AG10803 (cell line): ENCODE results near the gene IRF2BP2.
A peak's percentile ranks its signal among the peaks of the same experiment; 100 is the strongest.

Experiments used
- DNase-seq: peaks from one replicate; pipeline ENCODE4 v3.0.0; 2010; ENCODE audit warnings: low read depth
- H3K4me3 ChIP-seq: 2 replicates; pipeline ENCODE4 v1.5.1; 2011; ENCODE audit warnings: mild to moderate bottlenecking, low read length, control low read depth
- TF ChIP-seq, protein P1 (sequence below): conservative IDR thresholded peaks from 2 replicates; pipeline ENCODE4 v1.5.1; 2011; ENCODE audit warnings: mild to moderate bottlenecking, low read length, control low read depth, inconsistent platforms

IRF2BP2 gene

DNA sequence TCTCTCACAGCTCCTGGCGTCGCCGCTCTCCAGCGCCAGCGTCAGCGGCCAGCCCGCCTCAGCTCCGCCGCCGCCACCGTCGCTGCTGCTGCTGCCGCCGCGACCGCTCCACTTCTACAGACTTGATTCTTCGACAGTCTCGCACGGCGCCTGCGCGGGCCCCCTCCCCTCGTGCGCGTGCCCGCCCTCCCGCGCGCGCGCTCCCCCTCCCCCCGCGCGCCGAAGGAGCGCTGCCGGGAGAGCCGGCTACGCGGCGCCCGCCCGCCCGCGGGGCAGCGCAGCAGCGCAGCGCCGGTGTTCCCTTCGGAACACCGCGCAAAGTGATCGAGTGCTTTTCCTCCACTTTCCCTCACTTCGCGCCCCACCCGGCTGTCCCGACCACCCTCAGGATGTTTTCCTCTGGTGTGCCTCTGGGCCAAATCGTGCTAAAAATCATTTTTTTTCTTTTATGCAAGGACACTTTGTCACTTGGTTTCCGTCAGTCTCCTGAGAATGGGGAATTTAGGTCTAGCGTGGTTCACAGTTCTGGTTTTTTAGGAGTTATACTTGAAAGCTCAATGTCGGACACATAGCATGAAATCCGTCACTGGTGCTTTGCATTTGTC is at the start of gene IRF2BP2:
Gene IRF2BP2 (minus strand): TSS at position 118 of the 605 bp plus-strand sequence. CDS start 684 bp downstream, outside the sequence.
- peak within 1 kb of the TSS; percentile 72 for H3K4me3 ChIP-seq
- DNase-seq: peak; percentile 86
- TF ChIP-seq, protein P1, sequence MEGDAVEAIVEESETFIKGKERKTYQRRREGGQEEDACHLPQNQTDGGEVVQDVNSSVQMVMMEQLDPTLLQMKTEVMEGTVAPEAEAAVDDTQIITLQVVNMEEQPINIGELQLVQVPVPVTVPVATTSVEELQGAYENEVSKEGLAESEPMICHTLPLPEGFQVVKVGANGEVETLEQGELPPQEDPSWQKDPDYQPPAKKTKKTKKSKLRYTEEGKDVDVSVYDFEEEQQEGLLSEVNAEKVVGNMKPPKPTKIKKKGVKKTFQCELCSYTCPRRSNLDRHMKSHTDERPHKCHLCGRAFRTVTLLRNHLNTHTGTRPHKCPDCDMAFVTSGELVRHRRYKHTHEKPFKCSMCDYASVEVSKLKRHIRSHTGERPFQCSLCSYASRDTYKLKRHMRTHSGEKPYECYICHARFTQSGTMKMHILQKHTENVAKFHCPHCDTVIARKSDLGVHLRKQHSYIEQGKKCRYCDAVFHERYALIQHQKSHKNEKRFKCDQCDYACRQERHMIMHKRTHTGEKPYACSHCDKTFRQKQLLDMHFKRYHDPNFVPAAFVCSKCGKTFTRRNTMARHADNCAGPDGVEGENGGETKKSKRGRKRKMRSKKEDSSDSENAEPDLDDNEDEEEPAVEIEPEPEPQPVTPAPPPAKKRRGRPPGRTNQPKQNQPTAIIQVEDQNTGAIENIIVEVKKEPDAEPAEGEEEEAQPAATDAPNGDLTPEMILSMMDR: no peak

DNA sequence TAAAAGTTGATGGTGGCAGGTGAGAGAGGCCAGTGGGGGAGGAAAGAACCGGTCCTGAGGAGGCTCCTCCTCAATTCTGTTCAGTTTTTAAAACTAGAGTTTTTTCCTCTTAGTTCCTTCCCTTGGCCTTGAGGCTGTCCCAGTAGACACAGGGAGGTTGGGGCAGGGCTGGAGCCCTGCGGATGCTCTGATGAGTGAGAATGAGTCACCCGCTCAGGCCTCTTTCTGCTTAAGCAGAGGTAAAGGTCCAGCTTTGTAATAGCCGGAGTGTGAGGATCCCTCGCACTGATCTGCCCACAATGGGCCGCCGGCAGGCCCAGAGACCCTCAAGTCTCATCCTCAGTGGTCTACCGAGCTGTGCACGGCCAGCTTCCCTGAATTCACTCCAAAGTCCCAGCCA is 49.6 kb upstream of the IRF2BP2 start:
- DNase-seq: peak; percentile 69
- TF ChIP-seq, protein P1: no peak
- H3K4me3 ChIP-seq: no peak overlapping the region

DNA sequence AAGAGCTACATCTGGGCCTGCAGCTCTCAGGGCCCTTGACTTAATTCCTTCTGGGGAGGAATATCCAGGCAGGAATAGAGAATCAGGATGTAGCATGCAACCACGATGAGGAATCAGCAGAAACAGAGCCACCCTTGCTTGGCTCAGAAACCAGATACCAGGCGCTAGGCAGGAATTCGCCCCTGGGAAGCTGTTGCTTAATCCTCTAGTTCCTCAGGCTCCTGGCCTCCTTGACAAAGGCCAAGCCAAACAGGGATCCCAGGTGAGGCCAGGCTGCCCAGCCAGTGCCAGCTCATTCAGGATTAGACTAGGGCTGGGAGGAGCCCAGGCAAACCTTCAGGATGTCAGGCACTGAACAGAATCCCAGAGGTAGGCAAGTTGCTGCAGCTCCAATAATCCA is 48.2 kb upstream of the IRF2BP2 start:
- peak; percentile 81 for DNase-seq
- no peak overlapping the region for H3K4me3 ChIP-seq
- TF ChIP-seq, protein P1: no peak

- H3K4me3 ChIP-seq: no peak overlapping the region
These were observed 47.1 kb upstream of the IRF2BP2 start for GRCh38 chr1:234656944-234657654.

DNA sequence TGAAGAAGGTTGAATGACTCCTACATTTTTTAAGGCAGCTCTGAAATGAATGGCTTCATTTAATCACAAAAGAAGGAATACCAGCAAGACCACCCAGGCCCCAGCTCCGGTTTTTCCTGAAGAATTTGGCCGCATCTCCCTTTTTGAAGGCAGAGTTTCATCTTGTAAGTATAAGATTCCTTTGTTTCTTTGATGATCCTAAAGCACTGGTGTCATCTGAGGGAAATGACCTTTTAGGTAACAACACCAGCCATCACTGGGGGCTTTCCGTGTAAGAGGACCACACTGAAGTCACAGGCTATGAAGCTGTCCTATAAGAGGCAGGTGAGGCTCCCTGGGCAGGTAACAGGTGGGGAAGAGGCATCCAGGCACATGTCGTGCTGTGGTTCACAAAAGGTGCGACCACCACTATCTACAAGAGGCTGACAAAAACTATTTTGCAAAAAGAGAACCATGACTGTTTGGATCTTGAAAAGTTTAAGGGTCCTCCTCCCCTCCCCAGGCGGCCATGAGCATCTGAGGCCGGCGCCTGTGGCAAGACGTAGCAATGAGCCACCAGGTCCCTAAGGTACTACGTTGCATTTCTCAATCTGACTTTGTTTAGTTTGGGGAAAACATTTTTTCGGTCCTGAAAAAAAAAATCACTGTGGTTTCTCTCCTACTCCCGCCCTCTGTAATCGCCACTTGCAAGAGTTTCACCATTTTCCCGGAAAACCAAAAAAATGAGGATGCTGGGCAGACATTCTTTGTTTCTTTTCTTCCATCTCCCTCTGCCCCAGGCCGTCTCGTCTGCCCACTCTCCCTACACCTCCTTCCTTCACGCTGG is 46.3 kb upstream of the IRF2BP2 start:
- TF ChIP-seq, protein P1: no peak
- H3K4me3 ChIP-seq: no peak overlapping the region
- peak; percentile 43 for DNase-seq

More at GRCh38 chr1:234656944-234657654, 47.1 kb upstream of the IRF2BP2 start:
- DNase-seq: peak; percentile 89
- TF ChIP-seq, protein P1: no peak

DNA sequence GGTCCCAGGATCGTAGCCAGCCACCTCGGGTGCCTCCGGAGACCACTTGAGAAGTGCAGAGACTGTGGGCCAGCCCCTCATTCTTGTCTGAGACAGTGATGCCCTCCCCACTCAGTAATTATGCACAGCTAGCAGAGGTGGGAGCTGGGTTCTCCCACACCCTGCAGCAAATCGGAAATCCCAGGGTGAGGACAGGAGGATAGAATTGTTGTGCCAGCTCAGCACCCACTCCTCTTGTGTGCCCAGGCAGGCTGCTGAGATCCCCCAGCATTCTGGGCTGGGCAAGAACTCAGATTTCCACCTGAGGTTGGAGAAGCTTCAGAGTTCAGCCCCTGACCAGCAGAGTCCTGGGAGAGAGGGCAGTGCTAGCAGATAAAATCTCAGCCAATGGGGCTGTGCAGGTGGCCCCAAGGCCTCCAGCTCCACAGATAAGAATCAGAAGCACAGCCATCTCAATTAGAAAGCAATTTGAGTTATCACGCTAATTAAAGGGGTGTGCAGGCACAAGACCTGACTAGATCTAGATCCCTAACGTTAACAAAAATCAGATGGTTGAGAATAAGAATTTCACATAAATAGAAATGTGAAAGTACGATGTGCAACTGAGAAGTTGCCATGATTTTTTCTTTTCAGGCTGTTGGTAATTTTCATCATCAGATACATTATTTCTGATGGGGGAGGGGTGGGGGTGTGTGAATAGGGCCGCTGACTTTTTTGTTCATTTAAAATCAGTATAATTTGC is 45.5 kb upstream of the IRF2BP2 start:
- H3K4me3 ChIP-seq: no peak overlapping the region
- no peak for DNase-seq
- TF ChIP-seq, protein P1: no peak
